Adrenal gland (tissue), 12 donors: ENCODE measurements around the gene USP11. TPM values are rescaled to one million over a fixed set of nuclear protein-coding genes. Genes with fewer than 3 reads are reported as not detected.

Source experiments
- DNase-seq, 7 donors: peaks; one replicate each; pipeline ENCODE4 v3.0.0-alpha.2; 2019 to 2020
- H3K27ac ChIP-seq, 5 donors: fragments of 200-600 bp; sonication (generic) in 4 of 5; 1 replicate in 3 of 5; 2 replicates in 2 of 5; pipeline versions ENCODE4 v1.5.1 to v1.8.0; 2016 to 2020; ENCODE audit warnings: mild to moderate bottlenecking in 1 of 5
- H3K27me3 ChIP-seq: fragments of 200-600 bp; 2 replicates; pipeline ENCODE4 v1.8.0; 2021
- H3K36me3 ChIP-seq, 2 donors: fragments of 200-600 bp; replicated peaks in 1 of 2; 1 replicate in 1 of 2; 2 replicates in 1 of 2; pipeline versions ENCODE4 v1.5.1 to v1.8.0; 2018 to 2022
- H3K4me1 ChIP-seq, 2 donors: fragments of 200-600 bp; replicated peaks in 1 of 2; 1 replicate in 1 of 2; 2 replicates in 1 of 2; pipeline versions ENCODE4 v1.5.1 to v1.8.0; 2018 to 2021
- H3K4me3 ChIP-seq, 4 donors: fragments of 200-600 bp; sonication (generic) in 3 of 4; one replicate each; pipeline ENCODE4 v1.5.1; 2016 to 2018
- H3K9me3 ChIP-seq, 3 donors: fragments of 200-600 bp; sonication (generic) in 1 of 3; replicated peaks in 1 of 3; 1 replicate in 2 of 3; 2 replicates in 1 of 3; pipeline versions ENCODE4 v1.5.1 to v1.8.0; 2016 to 2021
- CTCF ChIP-seq, 6 experiments: fragments of 450-650 bp in 4 of 6; fragments of 200-600 bp in 2 of 6; sonication (generic) in 1 of 6; IDR thresholded peaks; 1 replicate in 5 of 6; 2 replicates in 1 of 6; pipeline versions ENCODE4 v1.5.1 to v1.8.0; 2016 to 2021; ENCODE audit warnings: antibody characterized with exemption in 6 of 6, mild to moderate bottlenecking in 2 of 6, moderate library complexity in 1 of 6
- POLR2A ChIP-seq, 2 donors: fragments of 450-650 bp; IDR thresholded peaks; one replicate each; pipeline ENCODE4 v1.6.1; 2017; ENCODE audit warnings: antibody characterized with exemption in 2 of 2, mild to moderate bottlenecking in 2 of 2, moderate library complexity in 1 of 2
- WGBS, 4 donors: extraction: QIAGEN DNeasy Blood & Tissue Kit in 2 of 4; methylation state at CpG; one replicate each; pipeline versions ENCODE4 v1.1.5 to v1.1.7; 2013 to 2017; 5-methylcytosine and 5-hydroxymethylcytosine counted together
- intact Hi-C, 2 donors: fragments of 100-400 bp; cut with DNase I; formaldehyde crosslinking; loops; one replicate each; pipeline versions ENCODE4 v1.14.1 to v1.15.0; 2022 to 2023
- polyA plus RNA-seq, 3 donors: library from polyadenylated mRNA; stranded (reverse); fragments of 200-250 nt in 2 of 3; fragments of 350-450 nt in 1 of 3; fragmentation: Illumina TruSeq in 1 of 3; extraction: RNeasy Lipid Tissue Mini Kit (QIAGEN cat#74804) in 1 of 3; gene quantifications; one replicate each; pipeline ENCODE4 v1.2.3, GENCODE V29; 2013 to 2014
- total RNA-seq, 9 donors: library from RNA; depleted of rRNA in 4 of 9; stranded (reverse); fragments of >200 nt in 4 of 9; fragments of 120-200 nt in 1 of 9; fragmentation: NEBNext Ultra II Directional in 1 of 9; extraction: Animal tissue kit (Norgen Biotek cat#: 25700) in 1 of 9; gene quantifications; one replicate each; pipeline versions ENCODE4 v1.1.0 to v1.2.4, GENCODE V29; 2013 to 2023
- donor health status: healthy with polysubstance abuse.
- donor health status: Bipolar disorder and iron deficiency.
- donor health status: DM: yes; HTN: yes; CAD: no.
- donor health status: DM: no; HTN: no; CAD: no.
- donor health status: DM: no; HTN: no; CAD: no.
- donor health status: DM: yes; HTN: yes; CAD: no.

USP11 gene
- total and polyA plus RNA-seq, 12 donors: 27.4 to 63.0 (median 52.1) TPM

DNA sequence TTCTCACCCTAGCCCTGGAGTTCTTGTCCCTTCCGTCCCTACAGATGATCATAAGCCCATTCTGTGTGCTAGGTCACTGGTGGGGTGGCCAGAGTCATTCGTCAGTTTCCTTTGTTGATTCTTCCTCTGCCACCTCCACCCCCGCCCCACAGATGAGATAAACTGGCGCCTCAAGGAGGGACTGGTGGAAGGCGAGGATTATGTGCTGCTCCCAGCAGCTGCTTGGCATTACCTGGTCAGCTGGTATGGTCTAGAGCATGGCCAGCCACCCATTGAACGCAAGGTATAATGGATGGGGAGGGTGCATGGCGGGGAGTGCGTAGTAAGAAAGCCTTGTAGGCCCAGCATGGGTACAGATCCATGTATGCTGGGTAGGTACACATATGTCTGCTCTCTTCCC is 6.4 kb downstream of the USP11 start:
- WGBS, 4 donors: 82 to 100% (median 91%) methylated on average over 1 to 8 of the region's 8 CpGs
- TF ChIP-seq CTCF (IDR thresholded peaks at IDR 0.05) (no peak), POLR2A (IDR thresholded peaks at IDR 0.05) (no peak)
- H3K27me3 ChIP-seq: peaks cover 7% of the 10 kb centered on the region
- H3K36me3 ChIP-seq: peaks cover 0 to 23% of the 10 kb centered on the region in 2 donors
- no peak for DNase-seq
- intact Hi-C loops: no loop called here
- no peaks in the 10 kb centered on the region for H3K9me3 ChIP-seq
- no peak overlapping the region for H3K4me3 ChIP-seq
- H3K27ac ChIP-seq: no peak overlapping the region
- H3K4me1 ChIP-seq: peaks cover 0 to 5% of the 10 kb centered on the region in 2 donors

GRCh38 chrX:47239898-47240545 is 7.2 kb downstream of the USP11 start:
- DNase-seq: no peak
- H3K27me3 ChIP-seq: no peaks in the 10 kb centered on the region
- WGBS, 4 donors: 93 to 97% (median 95%) methylated on average over 6 to 12 of the region's 12 CpGs
- H3K9me3 ChIP-seq: no peaks in the 10 kb centered on the region
- H3K36me3 ChIP-seq: peaks cover 0 to 30% of the 10 kb centered on the region in 2 donors
- H3K4me1 ChIP-seq: peaks cover 0 to 5% of the 10 kb centered on the region in 2 donors
- H3K4me3 ChIP-seq: no peak overlapping the region
- TF ChIP-seq CTCF (IDR thresholded peaks at IDR 0.05) (no peak), POLR2A (IDR thresholded peaks at IDR 0.05) (no peak)
- intact Hi-C loops: loop anchor here in 1 of 2 donors (10.0 kb wide), 1 partner anchor 65 kb away; no protein-coding TSS in a partner anchor
- no peak overlapping the region for H3K27ac ChIP-seq

- TF ChIP-seq POLR2A (IDR thresholded peaks at IDR 0.05) (no peak), CTCF (IDR thresholded peaks at IDR 0.05) (no peak)
- intact Hi-C loops: loop anchor here in 1 of 2 donors (10.0 kb wide), 1 partner anchor 64 kb away; no protein-coding TSS in a partner anchor
- H3K9me3 ChIP-seq: no peaks in the 10 kb centered on the region
- no peak for DNase-seq
- peaks cover 0 to 36% of the 10 kb centered on the region in 2 donors for H3K36me3 ChIP-seq
- no peak overlapping the region for H3K27ac ChIP-seq
- H3K4me3 ChIP-seq: no peak overlapping the region
- 83 to 100% (median 89%) methylated on average over 3 to 7 of the region's 7 CpGs for WGBS, 4 donors
- peaks cover 0 to 5% of the 10 kb centered on the region in 2 donors for H3K4me1 ChIP-seq
- H3K27me3 ChIP-seq: no peaks in the 10 kb centered on the region
Measured at GRCh38 chrX:47240619-47241018, 7.8 kb downstream of the USP11 start.

GRCh38 chrX:47241201-47242011 is 8.6 kb downstream of the USP11 start:
- 91 to 97% (median 94%) methylated on average over 15 to 18 of the region's 18 CpGs for WGBS, 4 donors
- H3K36me3 ChIP-seq: peaks cover 0 to 41% of the 10 kb centered on the region in 2 donors

More at GRCh38 chrX:47241201-47242011, 8.6 kb downstream of the USP11 start:
- Histone ChIP-seq H3K4me1 (peaks cover 0 to 5% of the 10 kb centered on the region in 2 donors), H3K4me3 (no peak overlapping the region), H3K9me3 (no peaks in the 10 kb centered on the region), H3K27ac (no peak overlapping the region), H3K27me3 (no peaks in the 10 kb centered on the region)
- TF ChIP-seq CTCF (IDR thresholded peaks at IDR 0.05) (no peak), POLR2A (IDR thresholded peaks at IDR 0.05) (no peak)
- intact Hi-C loops: loop anchor here in 1 of 2 donors (10.0 kb wide), 1 partner anchor 63 kb away; no protein-coding TSS in a partner anchor
- DNase-seq: no peak
